CD8-positive, alpha-beta memory T cell (primary cell): ENCODE measurements around the gene FBN1. TPM values are rescaled to one million over a fixed set of nuclear protein-coding genes. Genes with fewer than 3 reads are reported as not detected.

Experiments
- CTCF ChIA-PET: fragments of 350-600 bp; sonication (Branson Sonifier 250); formaldehyde crosslinking; loops from one replicate; lab custom pipeline; 2021; ENCODE audit warnings: antibody characterized with exemption; lab: Charles Lee
- POLR2A ChIA-PET: fragments of 350-600 bp; sonication (Branson Sonifier 250); formaldehyde crosslinking; loops from one replicate; lab custom pipeline; 2021; ENCODE audit warnings: antibody characterized with exemption; lab: Charles Lee
- DNase-seq, 5 donors: peaks; one replicate each; pipeline versions ENCODE4 v3.0.0 to v3.0.0-alpha.2; 2020 to 2022; ENCODE audit warnings: mixed read lengths in 1 of 5
- H3K27ac ChIP-seq: one replicate; pipeline ENCODE4 v1.7.0; 2013; ENCODE audit warnings: low read depth, mild to moderate bottlenecking, low read length, moderate library complexity
- H3K27me3 ChIP-seq: 2 replicates; pipeline ENCODE4 v1.7.0; 2013; ENCODE audit warnings: low read length, mild to moderate bottlenecking; ENCODE audit not compliant: insufficient read depth, poor library complexity, severe bottlenecking
- H3K36me3 ChIP-seq: 2 replicates; pipeline ENCODE4 v1.7.0; 2013; ENCODE audit warnings: mild to moderate bottlenecking, low read length, moderate library complexity; ENCODE audit not compliant: insufficient read depth
- H3K4me1 ChIP-seq: 2 replicates; pipeline ENCODE4 v1.7.0; 2013; ENCODE audit warnings: mild to moderate bottlenecking, low read length, moderate library complexity; ENCODE audit not compliant: insufficient read depth
- H3K4me3 ChIP-seq: 2 replicates; pipeline ENCODE4 v1.7.0; 2013; ENCODE audit warnings: mild to moderate bottlenecking, low read length
- H3K9me3 ChIP-seq: 2 replicates; pipeline ENCODE4 v1.7.0; 2013; ENCODE audit warnings: mild to moderate bottlenecking, low read length
- H3K27ac Mint-ChIP-seq, 8 donors: one replicate each; pipeline ENCODE4 v1.8.0; 2020 to 2021; ENCODE audit warnings: mixed read lengths in 8 of 8, mild to moderate bottlenecking in 6 of 8, inconsistent platforms in 3 of 8, moderate library complexity in 3 of 8
- H3K27me3 Mint-ChIP-seq, 2 donors: one replicate each; pipeline ENCODE4 v1.8.0; 2020 to 2021; ENCODE audit warnings: mixed read lengths in 2 of 2, mild to moderate bottlenecking in 1 of 2, moderate library complexity in 1 of 2
- H3K36me3 Mint-ChIP-seq, 3 donors: one replicate each; pipeline ENCODE4 v1.8.0; 2020 to 2021; ENCODE audit warnings: mixed read lengths in 3 of 3, inconsistent platforms in 1 of 3, mild to moderate bottlenecking in 1 of 3
- H3K4me1 Mint-ChIP-seq, 3 donors: one replicate each; pipeline ENCODE4 v1.8.0; 2020 to 2021; ENCODE audit warnings: mixed read lengths in 3 of 3, inconsistent platforms in 1 of 3, mild to moderate bottlenecking in 1 of 3
- H3K4me3 Mint-ChIP-seq, 7 donors: one replicate each; pipeline ENCODE4 v1.8.0; 2020 to 2021; ENCODE audit warnings: mixed read lengths in 7 of 7, mild to moderate bottlenecking in 6 of 7, moderate library complexity in 4 of 7, inconsistent platforms in 2 of 7
- H3K9me3 Mint-ChIP-seq, 5 donors: one replicate each; pipeline ENCODE4 v1.8.0; 2020 to 2022; ENCODE audit warnings: mixed read lengths in 5 of 5, mild to moderate bottlenecking in 3 of 5, moderate library complexity in 2 of 5, inconsistent platforms in 1 of 5
- polyA plus RNA-seq: library from polyadenylated mRNA; unstranded; fragments of 300-500 nt; fragmentation: Illumina TruSeq; gene quantifications from one replicate; pipeline ENCODE4 v1.2.3, GENCODE V29; 2021
- total RNA-seq, 2 experiments: library from RNA; stranded (reverse); gene quantifications; one replicate each; pipeline ENCODE4 v1.2.3, GENCODE V29; 2021

Gene FBN1
- total and polyA plus RNA-seq, 3 experiments from 2014 or later, result 0.13 to 0.46 (median 0.21) TPM

DNA sequence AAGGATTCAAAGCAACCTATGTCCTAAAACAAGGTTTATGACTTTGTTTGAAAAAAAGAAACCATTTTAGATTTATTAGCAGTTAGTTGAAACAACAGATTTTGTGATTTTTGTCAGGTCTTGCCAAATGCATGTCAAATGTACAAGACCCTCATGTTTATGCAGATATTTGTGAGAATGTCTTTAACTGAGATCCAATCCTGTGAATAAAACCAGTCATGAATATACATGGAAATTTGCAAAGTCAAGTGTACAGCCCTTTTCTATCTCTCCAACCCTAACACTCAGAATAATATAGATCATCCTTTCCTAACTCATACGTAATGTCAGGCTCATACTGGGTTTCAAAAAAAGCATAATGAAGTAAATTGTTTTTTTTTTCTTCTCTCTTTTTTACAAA is 237.9 kb downstream of the FBN1 start:
- Histone ChIP-seq H3K36me3 (no peaks in the 10 kb centered on the region), H3K27me3 (no peaks in the 10 kb centered on the region), H3K27ac (no peak overlapping the region), H3K4me3 (no peak overlapping the region), H3K4me1 (no peaks in the 10 kb centered on the region), H3K9me3 (no peaks in the 10 kb centered on the region)
- Mint-ChIP-seq H3K9me3 (no peaks in the 10 kb centered on the region), H3K36me3 (no peaks in the 10 kb centered on the region), H3K27ac (no peak overlapping the region), H3K4me3 (no peak overlapping the region), H3K27me3 (peaks cover 0 to 9% of the 10 kb centered on the region in 2 donors), H3K4me1 (no peaks in the 10 kb centered on the region)
- ChIA-PET CTCF (no interaction called here), POLR2A (no interaction called here)
- no peak for DNase-seq

DNA sequence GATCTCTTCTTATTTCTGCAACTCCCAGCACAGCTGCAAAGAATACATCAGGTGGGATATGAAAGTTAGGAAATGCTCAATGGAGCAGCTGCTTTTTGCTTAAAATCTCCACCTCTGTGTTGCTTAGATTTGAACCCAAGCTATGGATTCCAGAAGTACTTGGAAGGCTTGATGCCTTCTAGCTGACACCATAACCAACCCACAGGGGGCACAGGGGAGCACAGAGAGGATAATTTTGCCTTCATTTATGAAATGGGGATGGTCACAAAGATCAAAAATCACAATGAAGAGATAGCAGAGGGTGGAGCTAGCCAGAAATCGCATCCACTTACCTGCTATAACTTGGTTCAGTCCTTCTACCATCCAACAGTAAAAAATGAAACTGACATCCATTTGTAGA is 238.6 kb downstream of the FBN1 start:
- H3K27ac Mint-ChIP-seq, result no peak overlapping the region
- no peak for DNase-seq
- no peak overlapping the region for H3K4me3 Mint-ChIP-seq
- no peaks in the 10 kb centered on the region for H3K4me1 Mint-ChIP-seq
- H3K9me3 Mint-ChIP-seq, result no peaks in the 10 kb centered on the region
- no peaks in the 10 kb centered on the region for H3K27me3 ChIP-seq
- H3K36me3 ChIP-seq, result no peaks in the 10 kb centered on the region
- H3K4me1 ChIP-seq, result no peaks in the 10 kb centered on the region
- H3K4me3 ChIP-seq, result no peak overlapping the region
- no peaks in the 10 kb centered on the region for H3K9me3 ChIP-seq
- no peak overlapping the region for H3K27ac ChIP-seq
- ChIA-PET CTCF (no interaction called here), POLR2A (no interaction called here)
- peaks cover 0 to 7% of the 10 kb centered on the region in 2 donors for H3K27me3 Mint-ChIP-seq
- H3K36me3 Mint-ChIP-seq, result no peaks in the 10 kb centered on the region

DNA sequence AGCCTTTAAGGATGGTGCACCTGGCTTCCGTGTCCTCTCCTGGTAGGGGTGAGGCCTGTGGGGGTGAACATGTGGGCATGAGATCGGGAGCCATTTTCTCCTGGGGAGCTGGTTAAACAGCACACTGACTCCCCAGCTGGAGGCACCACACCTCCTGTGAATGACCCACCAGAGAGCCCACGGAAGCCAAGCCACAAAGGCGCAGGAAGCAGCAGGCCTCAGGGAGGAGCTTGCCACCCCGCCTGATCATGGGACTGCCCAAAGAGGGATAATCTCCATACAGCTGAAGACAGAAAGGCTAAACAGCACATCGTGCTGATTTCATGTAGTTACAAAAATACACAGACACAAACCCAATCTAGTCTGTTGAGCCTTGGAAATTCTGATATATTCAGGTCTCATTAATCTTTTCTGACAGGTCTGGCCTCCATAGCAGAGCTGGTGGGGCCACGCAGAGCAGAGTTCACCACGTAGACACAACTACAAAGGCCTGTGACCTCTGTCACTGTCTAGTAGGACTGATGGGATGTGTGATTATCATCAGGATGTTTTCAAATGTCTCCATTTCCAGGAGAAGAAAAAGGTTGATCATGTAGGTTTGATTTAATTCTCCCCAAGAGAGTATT is 239.1 kb downstream of the FBN1 start:
- ChIA-PET CTCF (no interaction called here), POLR2A (no interaction called here)
- H3K9me3 Mint-ChIP-seq, result no peaks in the 10 kb centered on the region
- Histone ChIP-seq H3K4me3 (no peak overlapping the region), H3K9me3 (no peaks in the 10 kb centered on the region), H3K27me3 (no peaks in the 10 kb centered on the region), H3K36me3 (no peaks in the 10 kb centered on the region), H3K4me1 (no peaks in the 10 kb centered on the region), H3K27ac (no peak overlapping the region)
- H3K4me1 Mint-ChIP-seq, result no peaks in the 10 kb centered on the region
- peaks cover 0 to 4% of the 10 kb centered on the region in 2 donors for H3K27me3 Mint-ChIP-seq
- no peak overlapping the region for H3K27ac Mint-ChIP-seq
- H3K36me3 Mint-ChIP-seq, result no peaks in the 10 kb centered on the region
- H3K4me3 Mint-ChIP-seq, result no peak overlapping the region
- DNase-seq, result no peak

DNA sequence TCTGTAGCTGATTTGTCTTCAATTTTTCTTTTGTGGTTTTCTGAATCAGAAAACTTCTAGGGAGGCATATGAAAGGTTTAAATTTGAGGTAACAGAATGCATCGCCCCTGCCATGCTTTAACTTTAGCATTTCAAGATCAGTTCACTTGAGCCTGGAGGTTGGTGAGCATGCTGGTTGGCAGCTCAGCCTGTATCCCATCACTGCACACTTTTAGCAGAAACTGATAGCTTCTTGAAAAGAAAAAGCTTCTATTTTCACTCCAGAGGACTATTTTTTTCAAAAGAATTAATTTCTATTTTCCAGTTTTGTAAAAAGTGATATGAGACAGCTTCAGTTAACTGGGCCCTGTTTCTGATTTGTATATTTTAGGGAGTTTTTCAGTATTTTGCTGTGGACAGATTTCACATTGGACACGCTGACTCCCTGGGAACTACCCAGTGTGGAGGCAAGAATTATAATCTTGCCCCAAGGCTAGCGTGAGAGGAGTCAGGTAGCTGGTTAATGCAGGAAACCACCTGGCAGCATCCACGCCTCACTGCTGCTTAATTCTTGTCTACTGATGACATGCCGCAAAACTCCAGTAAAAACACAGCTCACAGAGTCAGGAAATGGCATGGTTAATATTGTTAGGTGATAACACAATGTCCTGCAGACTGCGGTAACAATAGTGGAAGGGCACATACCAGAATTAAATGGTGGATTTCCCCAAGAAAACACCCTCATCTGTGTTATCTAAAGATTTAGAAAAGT is 242.9 kb downstream of the FBN1 start:
- Histone ChIP-seq H3K4me3 (no peak overlapping the region), H3K4me1 (no peaks in the 10 kb centered on the region), H3K9me3 (no peaks in the 10 kb centered on the region), H3K27ac (no peak overlapping the region), H3K27me3 (no peaks in the 10 kb centered on the region), H3K36me3 (no peaks in the 10 kb centered on the region)
- H3K36me3 Mint-ChIP-seq, result no peaks in the 10 kb centered on the region
- ChIA-PET POLR2A (no interaction called here), CTCF (no interaction called here)
- no peak overlapping the region for H3K27ac Mint-ChIP-seq
- no peaks in the 10 kb centered on the region for H3K4me1 Mint-ChIP-seq
- H3K4me3 Mint-ChIP-seq, result no peak overlapping the region
- H3K27me3 Mint-ChIP-seq, result peaks cover 0 to 3% of the 10 kb centered on the region in 2 donors
- DNase-seq, result no peak
- H3K9me3 Mint-ChIP-seq, result no peaks in the 10 kb centered on the region

DNA sequence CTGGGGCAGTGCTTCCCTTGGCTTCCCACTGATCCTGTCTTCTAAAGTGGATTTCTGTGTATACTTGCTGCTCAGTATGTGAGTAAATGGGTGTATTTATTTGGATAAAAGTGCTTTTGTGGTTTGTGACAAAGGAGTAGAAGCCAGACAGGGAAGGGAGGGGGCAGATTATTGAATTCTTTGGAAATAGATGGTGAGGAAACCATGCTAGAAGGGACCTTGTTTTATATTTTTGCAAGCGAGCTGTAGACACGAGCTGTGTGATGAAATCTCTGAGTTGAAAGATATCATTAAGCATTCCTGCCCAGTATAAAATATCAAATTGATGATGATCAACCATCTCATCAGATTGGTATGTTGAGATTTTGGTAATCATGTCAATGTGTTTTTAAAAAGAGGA is 245.4 kb downstream of the FBN1 start:
- H3K27me3 ChIP-seq, result no peaks in the 10 kb centered on the region
- POLR2A ChIA-PET, result no interaction called here
- no peak for DNase-seq
- no peak overlapping the region for H3K4me3 ChIP-seq
- no peak overlapping the region for H3K27ac ChIP-seq
- Mint-ChIP-seq H3K27ac (no peak overlapping the region), H3K9me3 (no peaks in the 10 kb centered on the region), H3K36me3 (no peaks in the 10 kb centered on the region), H3K27me3 (peaks cover 0 to 3% of the 10 kb centered on the region in 2 donors), H3K4me1 (no peaks in the 10 kb centered on the region), H3K4me3 (no peak overlapping the region)
- no peaks in the 10 kb centered on the region for H3K4me1 ChIP-seq
- CTCF ChIA-PET, result no interaction called here
- no peaks in the 10 kb centered on the region for H3K36me3 ChIP-seq
- H3K9me3 ChIP-seq, result no peaks in the 10 kb centered on the region

DNA sequence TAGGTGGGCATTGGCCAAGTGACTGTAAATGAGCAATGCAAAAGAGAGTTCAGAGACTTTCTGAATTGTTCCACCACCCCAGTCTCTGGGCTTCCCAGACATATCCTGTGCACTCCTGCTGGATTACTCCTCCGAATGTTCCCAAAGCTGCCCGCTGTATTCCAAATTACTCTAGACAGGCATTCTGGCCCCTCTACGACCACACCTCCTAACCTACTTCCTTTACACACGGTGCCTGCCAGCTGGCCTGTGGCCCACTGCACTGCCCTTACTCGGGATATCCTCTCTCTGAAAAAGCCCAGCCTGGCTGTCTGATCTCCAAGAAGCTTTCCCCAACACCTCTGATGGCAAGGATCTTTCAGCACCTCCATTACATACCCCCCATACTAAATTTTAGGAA is 247.7 kb downstream of the FBN1 start:
- Histone ChIP-seq H3K27ac (no peak overlapping the region), H3K4me1 (no peaks in the 10 kb centered on the region), H3K9me3 (no peaks in the 10 kb centered on the region), H3K27me3 (no peaks in the 10 kb centered on the region), H3K36me3 (no peaks in the 10 kb centered on the region), H3K4me3 (no peak overlapping the region)
- H3K4me1 Mint-ChIP-seq, result no peaks in the 10 kb centered on the region
- ChIA-PET POLR2A (no interaction called here), CTCF (no interaction called here)
- no peak overlapping the region for H3K27ac Mint-ChIP-seq
- peaks cover 2 to 4% of the 10 kb centered on the region in 2 donors for H3K27me3 Mint-ChIP-seq
- DNase-seq, result no peak
- H3K4me3 Mint-ChIP-seq, result no peak overlapping the region
- H3K36me3 Mint-ChIP-seq, result no peaks in the 10 kb centered on the region
- no peaks in the 10 kb centered on the region for H3K9me3 Mint-ChIP-seq

DNA sequence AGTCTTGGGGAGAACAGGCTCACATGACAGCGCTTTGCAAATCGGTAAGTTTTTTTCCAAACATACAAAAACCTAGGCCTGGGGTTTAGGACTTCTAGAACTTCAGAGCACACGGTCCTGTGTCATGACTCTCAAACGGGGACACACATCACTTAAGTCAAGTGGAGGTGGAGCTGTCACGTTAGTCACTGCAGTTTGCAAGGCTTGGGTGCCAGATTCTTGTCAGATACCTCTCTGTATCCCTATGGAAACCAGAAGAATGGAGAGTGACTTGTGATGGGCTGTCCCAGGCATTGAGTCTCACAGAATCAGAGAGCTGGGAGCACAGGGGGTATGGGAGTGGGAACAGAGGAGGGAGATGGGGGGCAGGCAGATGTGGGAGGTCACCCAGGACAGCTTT is 249.5 kb downstream of the FBN1 start:
- Mint-ChIP-seq H3K9me3 (no peaks in the 10 kb centered on the region), H3K27me3 (peaks cover 2 to 12% of the 10 kb centered on the region in 2 donors), H3K36me3 (no peaks in the 10 kb centered on the region), H3K27ac (no peak overlapping the region), H3K4me3 (no peak overlapping the region), H3K4me1 (no peaks in the 10 kb centered on the region)
- Histone ChIP-seq H3K27me3 (no peaks in the 10 kb centered on the region), H3K9me3 (no peaks in the 10 kb centered on the region), H3K4me1 (no peaks in the 10 kb centered on the region), H3K36me3 (no peaks in the 10 kb centered on the region), H3K4me3 (no peak overlapping the region), H3K27ac (no peak overlapping the region)
- ChIA-PET POLR2A (no interaction called here), CTCF (no interaction called here)
- DNase-seq, result no peak

DNA sequence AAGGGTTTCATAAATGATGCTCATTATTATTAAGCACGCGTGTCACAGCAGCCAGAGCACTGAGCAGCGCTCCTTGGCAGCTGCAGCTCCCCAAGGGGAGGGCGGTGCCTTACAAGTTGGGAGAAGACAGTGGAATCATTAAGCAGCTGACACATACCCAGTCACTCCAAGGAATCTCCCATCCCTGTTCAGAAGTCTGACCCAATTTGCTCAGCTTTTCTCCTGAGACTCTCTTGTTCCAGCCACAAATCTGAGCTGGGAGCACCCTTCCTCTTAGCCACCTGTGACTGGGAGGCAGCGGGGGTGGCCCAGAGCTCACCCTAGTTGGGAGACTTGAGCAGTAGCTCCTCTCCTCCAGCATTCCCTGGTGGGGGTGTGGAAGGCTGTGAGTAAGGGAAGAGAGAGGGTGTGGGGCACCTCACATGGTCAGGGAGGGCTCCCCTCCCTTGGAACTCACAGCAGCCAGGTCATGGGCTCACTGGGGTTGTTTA is 249.9 kb downstream of the FBN1 start:
- Mint-ChIP-seq H3K4me3 (no peak overlapping the region), H3K9me3 (no peaks in the 10 kb centered on the region), H3K27me3 (peaks cover 2 to 12% of the 10 kb centered on the region in 2 donors), H3K27ac (no peak overlapping the region), H3K4me1 (no peaks in the 10 kb centered on the region), H3K36me3 (no peaks in the 10 kb centered on the region)
- no peaks in the 10 kb centered on the region for H3K36me3 ChIP-seq
- ChIA-PET POLR2A (no interaction called here), CTCF (no interaction called here)
- H3K27ac ChIP-seq, result no peak overlapping the region
- no peak overlapping the region for H3K4me3 ChIP-seq
- no peaks in the 10 kb centered on the region for H3K4me1 ChIP-seq
- no peak for DNase-seq
- no peaks in the 10 kb centered on the region for H3K9me3 ChIP-seq
- H3K27me3 ChIP-seq, result no peaks in the 10 kb centered on the region
